DMS53 treated with DMSO at 0.1 percent for 48 hours (cell line): Measurements from ENCODE around the gene IDUA.

Experiments
- DNase-seq: peaks from one replicate; lab custom pipeline; 2025; ENCODE audit not compliant: unreplicated experiment; lab: John Stamatoyannopoulos, UW

IDUA gene

GRCh38 chr4:955931-956381 is 30.9 kb upstream of the IDUA start:
- no peak for DNase-seq

- no peak for DNase-seq
Observed at GRCh38 chr4:956531-957230, 30.2 kb upstream of the IDUA start.

- DNase-seq, result no peak
Observed at GRCh38 chr4:957231-957580, 29.6 kb upstream of the IDUA start.

- no peak for DNase-seq
Observed at GRCh38 chr4:957581-958313, 29.1 kb upstream of the IDUA start.

GRCh38 chr4:958314-958665 is 28.6 kb upstream of the IDUA start:
- DNase-seq, result no peak

- no peak for DNase-seq
Observed at GRCh38 chr4:958696-959337, 28.0 kb upstream of the IDUA start.

GRCh38 chr4:959338-960139 is 27.3 kb upstream of the IDUA start:
- no peak for DNase-seq

GRCh38 chr4:960140-960635 is 26.7 kb upstream of the IDUA start:
- DNase-seq, result no peak

GRCh38 chr4:960636-961350 is 26.1 kb upstream of the IDUA start:
- no peak for DNase-seq

- DNase-seq, result no peak
Observed at GRCh38 chr4:961351-962230, 25.3 kb upstream of the IDUA start.

- DNase-seq, result peak; percentile 97
Observed at GRCh38 chr4:962231-963208, 24.3 kb upstream of the IDUA start.

- DNase-seq, result no peak
Observed at GRCh38 chr4:963276-964225, 23.3 kb upstream of the IDUA start.

GRCh38 chr4:964346-965025 is 22.4 kb upstream of the IDUA start:
- no peak for DNase-seq

GRCh38 chr4:965048-965765 is 21.6 kb upstream of the IDUA start:
- DNase-seq, result no peak

GRCh38 chr4:965766-966134 is 21.1 kb upstream of the IDUA start:
- no peak for DNase-seq
